Astrocyte of the spinal cord (primary cell): ENCODE data around the gene SPACA4.
A peak's percentile ranks its signal among the peaks of the same experiment; 100 is the strongest.

Experiments
- DNase-seq: peaks from one replicate; pipeline ENCODE4 v3.0.0; 2011; ENCODE audit warnings: low read depth, low spot score
- H3K4me3 ChIP-seq: 2 replicates; pipeline ENCODE4 v1.5.1; 2011; ENCODE audit warnings: low read depth, mild to moderate bottlenecking, low read length, moderate library complexity
- CTCF ChIP-seq: IDR thresholded peaks from 2 replicates; pipeline ENCODE4 v1.5.1; 2012; ENCODE audit warnings: low read depth, mild to moderate bottlenecking, low read length, inconsistent platforms
- in situ Hi-C: cut with HindIII; loops from 2 replicates; pipeline ENCODE4 v1.10.0; 2017; ENCODE audit warnings: low sequenced_read_pairs

Gene SPACA4

GRCh38 chr19:48641850-48642249 is 35.3 kb downstream of the SPACA4 start:
- in situ Hi-C loops: no loop called here
- DNase-seq: no peak
- TF ChIP-seq CTCF: no peak
- H3K4me3 ChIP-seq: no peak overlapping the region

GRCh38 chr19:48642862-48643261 is 36.3 kb downstream of the SPACA4 start:
- no peak overlapping the region for H3K4me3 ChIP-seq
- no peak for TF ChIP-seq CTCF
- in situ Hi-C loops: no loop called here
- no peak for DNase-seq

- DNase-seq: no peak
- no peak overlapping the region for H3K4me3 ChIP-seq
- TF ChIP-seq CTCF: no peak
- in situ Hi-C loops: no loop called here
Measured at GRCh38 chr19:48644355-48644754, 37.8 kb downstream of the SPACA4 start.

GRCh38 chr19:48644839-48645619 is 38.5 kb downstream of the SPACA4 start:
- no peak for TF ChIP-seq CTCF
- peak overlapping the region; percentile 42 for H3K4me3 ChIP-seq
- DNase-seq: peak; percentile 74
- in situ Hi-C loops: no loop called here

- peak overlapping the region; percentile 42 for H3K4me3 ChIP-seq
- DNase-seq: no peak
- in situ Hi-C loops: no loop called here
- TF ChIP-seq CTCF: no peak
Measured at GRCh38 chr19:48645620-48646000, 39.1 kb downstream of the SPACA4 start.

- TF ChIP-seq CTCF: peak; percentile 88
- DNase-seq: peak; percentile 80
- peak within 1 kb of the TSS; percentile 42 for H3K4me3 ChIP-seq
- in situ Hi-C loops: no loop called here
Measured at GRCh38 chr19:48646001-48646721, 39.6 kb downstream of the SPACA4 start, which contains the start of gene CA11. CA11 (minus strand) TSS chr19:48646187; CDS start chr19:48645632, 555 bp downstream.
